Activated CD4-positive, alpha-beta T cell treated with anti-CD3 and anti-CD28 coated beads, Interleukin-2, Interleukin-4, amounts not matched to agents 100 ng/mL and 50 ng/mL, durations not matched to agents 16 hours and 8 hours (primary cell): ENCODE measurements around the gene TXNRD3.
"Not testable (repeated sequence)": the region's sequence is repeated elsewhere in the genome, so short reads cannot be mapped to it uniquely, and the experiment has no call there.

ENCODE experiments used
- DNase-seq: peaks from one replicate; pipeline ENCODE4 v3.0.0-alpha.2; 2020; ENCODE audit warnings: low spot score

Gene TXNRD3

DNA sequence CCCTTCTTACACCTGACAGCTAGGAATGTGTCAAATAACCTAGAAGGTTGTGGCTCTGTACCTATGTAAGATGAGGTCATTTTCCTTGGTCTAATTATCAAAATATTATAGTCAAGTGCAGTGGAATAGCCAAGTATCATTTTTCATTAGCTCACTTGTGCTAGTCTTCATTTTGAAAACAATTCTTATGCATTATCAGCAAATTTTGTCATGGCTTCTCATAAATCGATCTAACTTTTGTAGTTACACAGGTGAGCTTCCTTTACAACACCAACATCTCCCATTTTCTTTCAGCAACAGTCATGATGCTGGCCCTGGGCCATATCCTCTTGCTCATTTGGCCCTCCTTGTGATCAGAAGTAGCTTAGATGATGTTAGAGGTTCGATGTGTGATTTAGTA, 10.3 kb downstream of the TXNRD3 start:
- no peak for DNase-seq

DNA sequence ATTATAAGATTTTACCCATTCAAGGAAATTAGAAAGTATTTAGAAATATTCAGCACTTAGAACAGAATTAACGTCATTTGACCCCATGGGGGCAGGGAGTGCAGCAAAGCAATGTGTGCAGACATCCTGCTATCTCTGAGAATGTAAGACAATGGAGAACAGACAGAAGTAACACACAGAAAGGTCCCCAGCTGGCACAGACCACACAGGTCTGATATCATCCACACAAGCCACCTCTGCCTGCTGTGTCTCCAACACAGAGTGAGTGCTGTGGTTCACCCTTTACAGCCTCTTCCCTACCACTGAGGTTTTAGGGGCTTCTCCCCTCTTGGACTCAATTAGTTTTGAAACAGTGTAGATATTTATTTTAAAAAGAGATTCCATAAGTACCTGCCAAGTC, 16.1 kb downstream of the TXNRD3 start:
- no peak for DNase-seq

DNA sequence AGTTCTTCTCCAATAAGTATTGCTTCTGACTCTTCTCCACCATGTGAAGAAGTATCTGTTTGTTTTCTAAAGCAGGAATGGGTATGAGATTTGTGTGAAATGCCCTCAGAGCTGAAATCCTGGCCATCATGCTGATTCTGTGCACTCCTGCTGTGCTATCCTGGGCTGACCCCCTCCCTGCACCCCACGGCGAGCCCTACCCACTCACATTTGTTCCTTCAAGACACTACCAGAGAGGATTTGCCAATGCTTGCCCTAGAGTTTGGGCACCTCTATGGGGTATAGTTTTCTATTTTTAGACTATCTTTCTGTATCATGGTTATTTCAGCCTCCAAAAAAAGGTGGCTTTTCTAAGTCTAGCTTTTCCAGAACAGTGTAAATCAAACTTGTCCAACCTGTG, 18.5 kb downstream of the TXNRD3 start:
- DNase-seq, result no peak

DNA sequence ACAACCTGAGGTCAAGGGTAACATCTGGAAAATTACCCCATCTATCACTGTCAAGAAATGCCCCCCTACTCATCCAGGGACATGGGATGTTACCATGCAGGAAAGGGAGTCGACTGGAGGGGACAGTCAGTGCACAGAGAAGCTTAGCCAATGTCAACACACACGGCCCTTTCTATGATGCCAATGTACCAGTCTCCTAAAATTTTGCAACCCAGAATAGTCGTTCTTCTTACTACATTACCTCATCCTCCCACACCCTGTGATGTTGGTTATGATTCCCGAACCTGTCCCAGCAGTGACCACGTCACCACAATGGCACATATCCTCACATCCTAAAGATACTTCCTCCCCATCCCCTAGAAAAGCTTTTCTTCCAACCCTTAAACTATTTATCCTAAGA, 20.1 kb downstream of the TXNRD3 start:
- DNase-seq, result no peak

DNA sequence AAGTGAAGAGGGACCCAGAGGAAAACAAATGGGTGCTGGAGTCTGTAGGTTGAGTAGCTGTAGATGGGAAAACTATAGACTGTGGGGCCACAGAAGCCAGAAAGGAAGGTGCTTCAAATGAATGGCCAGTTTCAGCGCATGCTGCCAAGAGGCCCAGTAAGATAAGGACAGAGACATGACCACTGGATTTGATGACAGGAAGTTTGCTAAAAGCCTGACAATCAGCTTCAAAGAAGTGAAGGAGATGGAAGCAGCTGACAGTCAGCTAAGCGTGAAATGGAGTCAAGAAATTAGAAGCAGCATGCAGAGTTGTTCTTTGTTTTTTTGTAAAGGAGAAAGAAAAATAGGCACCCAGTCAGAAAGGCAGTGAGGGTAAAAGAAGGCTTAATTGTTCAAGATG, 24.9 kb downstream of the TXNRD3 start:
- DNase-seq, result no peak

DNA sequence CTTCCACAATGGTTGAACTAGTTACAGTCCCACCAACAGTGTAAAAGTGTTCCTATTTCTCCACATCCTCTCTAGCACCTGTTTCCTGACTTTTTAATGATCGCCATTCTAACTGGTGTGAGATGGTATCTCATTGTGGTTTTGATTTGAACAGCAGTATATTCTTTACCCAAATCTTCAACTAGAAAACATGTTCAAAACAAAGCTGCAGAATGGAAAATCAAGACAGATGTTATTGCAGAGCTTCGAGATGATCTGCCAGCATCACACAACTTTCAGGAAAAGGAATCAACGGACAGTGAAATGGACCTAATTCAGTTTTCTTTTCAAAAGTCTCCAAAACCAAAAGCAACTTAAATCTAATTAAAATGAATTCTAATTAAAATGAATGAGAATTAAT, 29.2 kb downstream of the TXNRD3 start:
- DNase-seq, result not testable (repeated sequence)

DNA sequence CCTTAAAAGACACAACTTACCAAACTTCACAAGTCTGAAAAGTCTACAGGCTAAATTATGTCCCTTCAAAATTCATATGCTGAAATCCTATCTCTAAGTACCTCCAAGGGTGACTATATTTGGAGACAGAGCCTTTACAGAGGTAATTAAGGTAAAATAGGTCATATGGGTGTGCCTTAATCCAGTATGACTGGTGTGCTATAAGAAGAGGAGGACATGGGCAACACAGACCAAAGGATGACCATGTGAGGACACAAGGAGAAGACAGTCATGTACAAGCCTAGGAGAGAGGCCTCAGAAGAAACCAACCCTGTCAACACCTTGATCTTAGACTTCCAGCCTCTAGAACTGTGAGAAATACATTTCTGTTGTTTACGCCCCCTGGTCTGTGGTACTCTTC, 32.2 kb downstream of the TXNRD3 start:
- no peak for DNase-seq

DNA sequence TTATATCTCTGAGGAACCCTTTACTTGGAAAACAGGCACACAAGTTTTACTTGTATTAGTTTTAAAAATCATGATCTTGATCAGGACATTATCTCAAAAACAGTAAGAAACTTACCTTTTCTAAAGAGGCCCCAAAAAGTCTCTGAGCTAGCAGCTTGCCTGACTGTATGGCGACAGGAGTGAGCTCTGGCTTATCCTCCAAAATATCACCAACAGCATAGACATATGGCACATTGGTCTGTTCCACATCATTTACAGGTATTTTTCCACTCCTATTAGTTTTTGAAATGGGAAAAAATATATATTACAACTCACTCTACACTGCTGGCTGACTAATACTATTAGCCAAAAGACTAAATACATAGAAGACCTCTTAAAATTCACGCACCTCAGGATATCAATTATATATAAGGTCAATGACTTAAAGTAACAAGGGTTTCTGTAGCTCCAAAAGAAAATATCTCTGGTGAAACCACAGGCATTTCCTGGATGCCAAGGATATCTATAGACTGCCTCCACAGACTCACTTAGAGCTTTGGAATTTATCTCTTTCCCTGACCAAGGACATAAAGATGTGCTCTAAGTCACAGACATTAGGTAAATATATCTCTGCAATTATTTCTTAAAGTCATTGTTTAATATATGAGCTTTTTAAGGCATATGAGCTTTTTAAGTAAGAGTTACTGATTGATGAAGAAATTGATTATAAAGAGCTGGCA, 33.1 kb downstream of the TXNRD3 start:
- no peak for DNase-seq

DNA sequence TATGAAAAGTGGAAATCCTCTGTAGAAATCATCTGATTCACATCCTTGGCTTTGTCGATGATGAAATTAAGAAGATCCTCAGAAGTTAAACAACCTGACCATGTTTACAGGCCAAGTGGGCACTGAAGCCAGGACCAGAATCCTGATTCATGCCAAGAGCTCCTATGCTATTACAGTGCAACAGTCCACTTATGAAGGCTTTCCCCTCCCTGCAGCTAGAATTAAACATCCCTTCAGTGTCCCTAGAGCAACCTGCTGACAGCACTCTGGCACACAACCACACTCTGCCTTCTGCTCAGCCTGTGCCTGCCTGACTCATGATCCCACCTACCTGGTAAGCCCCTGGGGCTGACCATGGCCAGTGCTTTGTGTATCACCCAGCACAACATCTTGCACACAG, 33.8 kb downstream of the TXNRD3 start:
- DNase-seq, result no peak

DNA sequence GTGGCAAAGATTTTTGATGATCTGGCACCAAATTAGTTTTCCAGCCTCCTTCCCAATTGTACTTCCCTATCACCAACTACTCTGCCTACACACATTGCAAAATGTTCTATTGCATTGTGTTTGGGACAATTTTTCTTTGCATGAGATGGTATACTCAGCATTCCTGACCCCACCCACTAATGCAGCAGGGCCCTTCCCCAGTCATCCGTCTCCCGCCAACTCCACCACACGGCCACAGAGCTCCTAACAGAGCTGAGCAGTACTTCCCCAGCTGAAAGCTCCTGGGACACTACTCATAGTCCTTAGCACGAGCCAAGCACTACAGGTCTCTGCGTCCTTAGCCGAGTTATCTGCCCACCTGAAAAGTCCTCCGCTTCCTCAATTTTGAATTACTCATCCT, 34.2 kb downstream of the TXNRD3 start:
- DNase-seq, result no peak

DNA sequence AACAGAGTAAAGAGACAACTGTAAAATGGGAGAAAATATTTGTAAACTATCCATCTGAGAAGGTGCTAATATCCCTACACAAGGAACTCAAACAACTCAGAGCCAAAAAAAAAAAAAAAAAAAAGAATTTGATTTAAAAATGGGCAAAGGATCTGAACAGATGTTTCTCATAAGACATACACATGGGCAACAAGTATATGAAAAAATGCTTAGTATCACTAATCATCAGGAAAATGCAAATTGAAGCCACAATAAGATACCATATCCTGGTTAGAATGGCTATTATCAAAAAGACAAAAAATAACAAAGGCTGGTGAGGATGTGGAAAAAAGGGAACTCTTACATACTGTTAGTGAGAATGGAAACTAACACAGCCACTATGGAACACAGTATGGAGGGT, 36.2 kb downstream of the TXNRD3 start:
- DNase-seq, result no peak

DNA sequence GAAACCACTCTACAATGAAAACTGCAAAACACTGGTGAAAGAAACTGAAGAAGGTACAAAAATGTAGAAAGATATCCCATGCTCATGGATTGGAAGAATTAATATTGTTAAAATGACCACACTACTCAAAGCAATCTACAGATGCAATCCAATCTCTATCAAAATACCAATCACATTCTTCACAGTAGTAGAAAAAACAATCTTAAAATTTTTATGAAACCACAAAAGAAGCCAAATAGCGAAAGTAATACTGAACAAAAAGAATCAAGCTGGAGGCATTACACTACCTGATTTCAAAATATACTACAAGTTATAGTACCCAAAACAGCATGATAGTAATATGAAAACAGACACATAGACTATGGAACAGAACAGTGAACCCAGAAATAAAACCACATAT, 36.9 kb downstream of the TXNRD3 start:
- no peak for DNase-seq

DNA sequence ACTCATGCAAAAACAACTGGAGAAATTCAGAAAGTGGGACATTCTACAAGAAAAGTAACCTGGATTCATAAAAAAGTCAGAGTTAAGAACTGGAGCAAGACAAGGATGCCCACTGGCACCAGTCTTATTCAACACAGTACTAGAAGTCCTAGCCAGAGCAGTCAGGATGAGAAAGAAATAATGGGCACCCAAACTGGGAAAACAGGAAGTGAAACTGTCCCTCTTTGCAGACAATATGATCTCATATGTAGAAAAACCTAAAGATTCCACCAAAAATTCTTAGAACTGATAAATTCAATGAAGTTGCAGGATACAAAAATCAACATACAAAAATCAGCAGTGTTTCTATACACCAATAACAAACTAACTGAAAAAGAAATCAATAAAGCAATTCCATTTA, 37.4 kb downstream of the TXNRD3 start:
- no peak for DNase-seq

DNA sequence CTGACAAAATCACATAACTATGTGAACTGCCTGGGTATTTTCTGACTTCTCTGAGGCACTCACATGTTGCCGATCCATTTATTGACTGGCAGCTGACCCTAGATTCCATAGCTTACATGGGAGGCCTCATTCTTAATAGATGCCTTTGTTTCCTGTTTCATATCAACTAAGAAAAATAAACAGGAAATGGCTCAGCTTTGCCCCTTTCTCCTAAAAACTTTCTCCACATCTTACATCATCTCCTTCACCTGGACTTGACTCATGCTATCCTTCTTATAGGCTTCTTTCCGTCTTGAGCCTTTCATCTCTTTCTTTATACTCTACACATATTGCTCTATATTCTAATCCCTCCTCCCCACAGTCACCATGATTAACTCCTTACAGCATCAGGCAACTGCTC, 38.0 kb downstream of the TXNRD3 start:
- no peak for DNase-seq

DNA sequence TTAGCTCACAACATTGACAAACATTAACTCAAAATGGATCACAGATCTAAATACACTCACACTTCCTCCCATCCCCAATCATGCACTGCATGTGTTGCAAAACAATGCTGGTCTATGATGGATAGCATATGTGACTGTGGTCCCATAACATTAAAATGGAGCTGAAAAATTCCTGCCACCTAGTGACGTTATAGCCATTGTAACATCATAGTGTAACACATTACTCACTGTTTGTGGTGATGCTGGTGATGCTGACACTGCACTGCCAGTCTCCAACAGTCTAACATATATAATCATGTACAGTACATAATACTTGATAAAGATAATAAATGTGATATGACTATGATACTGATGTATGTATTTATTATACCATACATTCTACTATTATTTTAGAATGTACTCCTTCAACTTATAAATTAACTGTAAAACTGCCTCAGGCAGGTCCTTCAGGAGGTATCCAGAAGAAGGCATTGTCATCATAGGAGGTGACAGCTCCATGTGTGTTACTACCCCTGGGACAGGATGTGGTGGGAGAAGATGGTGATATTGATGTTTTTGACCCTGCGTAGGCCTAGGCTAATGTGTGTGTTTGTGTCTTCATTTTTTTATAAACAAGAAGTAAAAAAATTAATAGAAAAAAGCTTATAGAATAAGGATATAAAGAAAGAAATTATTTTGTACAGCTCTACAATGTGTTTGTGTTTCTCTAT, 41.3 kb downstream of the TXNRD3 start:
- peak; percentile 9 for DNase-seq

DNA sequence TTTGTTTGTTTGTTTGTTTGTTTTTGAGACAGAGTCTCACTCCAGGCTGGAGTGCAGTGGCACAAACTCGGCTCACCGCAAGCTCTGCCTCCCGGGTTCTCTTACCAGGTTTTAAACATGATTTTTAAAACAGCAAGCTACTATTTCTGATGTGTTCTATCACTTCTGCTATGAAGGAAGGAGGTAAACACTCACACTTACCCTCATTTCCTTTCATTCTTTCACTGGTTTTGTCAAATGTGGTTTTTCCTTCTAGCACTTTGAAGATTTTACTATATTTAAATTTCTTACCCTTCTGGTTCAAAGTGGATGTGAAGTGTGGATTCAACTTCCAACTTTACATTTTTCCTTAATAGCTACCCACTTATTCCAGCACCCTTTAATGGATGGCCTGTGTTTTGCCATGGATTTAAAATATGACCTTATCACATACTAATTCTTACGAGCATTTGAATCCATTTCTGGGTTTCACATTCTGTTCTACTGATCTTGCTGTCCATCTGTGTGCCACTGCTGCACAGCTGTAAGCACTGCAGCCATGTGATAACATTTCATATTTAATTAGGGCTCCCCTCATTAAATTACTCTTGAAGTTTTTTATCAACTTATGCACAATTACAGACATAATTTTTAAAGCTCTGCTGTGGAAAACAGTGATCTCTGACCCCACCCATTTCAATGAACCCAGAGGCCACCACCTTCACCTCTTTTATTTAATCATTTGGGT, 42.3 kb downstream of the TXNRD3 start:
- no peak for DNase-seq

DNA sequence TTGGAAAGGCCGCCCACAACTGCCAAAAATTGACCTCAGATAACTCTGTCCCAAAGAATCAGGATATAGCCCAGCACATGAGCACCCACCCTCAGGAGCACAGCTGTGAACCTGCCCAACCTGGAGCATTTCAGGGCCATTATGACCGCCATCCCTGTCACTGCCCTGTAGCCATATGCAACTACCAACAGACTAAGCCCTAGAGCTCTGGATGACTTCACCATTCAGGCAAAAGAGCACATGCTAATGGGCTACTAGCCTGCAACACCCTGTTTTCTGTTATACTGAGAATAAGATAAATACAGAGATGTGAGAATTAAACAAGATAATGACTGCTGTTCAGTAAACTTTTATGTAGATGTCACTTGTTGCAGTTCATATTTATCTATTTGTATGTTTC, 45.0 kb downstream of the TXNRD3 start:
- DNase-seq, result no peak

DNA sequence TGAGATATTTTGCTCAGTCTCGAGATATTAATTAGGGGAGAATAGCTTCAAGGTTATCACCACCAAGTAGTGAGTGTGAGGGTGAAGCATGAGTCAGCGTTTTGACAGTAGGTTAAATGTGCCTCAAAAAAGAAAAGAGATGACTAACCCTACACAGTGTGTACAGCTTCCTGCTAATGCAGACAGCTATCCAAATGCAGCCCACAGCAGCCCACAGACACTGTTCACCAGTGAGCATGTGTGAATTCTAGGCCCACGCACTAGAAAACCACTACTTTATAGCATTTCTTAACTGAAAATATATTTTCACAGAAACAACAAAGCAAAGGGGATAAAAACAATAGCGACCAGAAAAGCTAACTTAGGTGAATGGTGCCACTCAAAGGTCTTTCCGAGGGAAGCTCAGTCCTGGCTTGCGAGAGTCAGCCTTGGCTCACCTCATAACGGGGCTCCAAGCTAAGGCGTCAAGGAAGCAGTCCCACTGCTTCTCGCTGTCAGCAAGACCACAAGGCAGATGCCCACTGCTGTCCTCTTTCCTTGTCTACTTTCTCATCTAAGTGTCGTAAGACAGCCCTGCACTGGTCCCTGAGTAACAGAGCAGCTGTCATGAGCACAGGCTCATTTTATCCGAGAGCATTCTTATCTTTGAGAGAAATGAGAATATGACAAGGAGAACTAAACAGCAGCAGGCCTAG, 47.6 kb downstream of the TXNRD3 start:
- peak; percentile 71 for DNase-seq

DNA sequence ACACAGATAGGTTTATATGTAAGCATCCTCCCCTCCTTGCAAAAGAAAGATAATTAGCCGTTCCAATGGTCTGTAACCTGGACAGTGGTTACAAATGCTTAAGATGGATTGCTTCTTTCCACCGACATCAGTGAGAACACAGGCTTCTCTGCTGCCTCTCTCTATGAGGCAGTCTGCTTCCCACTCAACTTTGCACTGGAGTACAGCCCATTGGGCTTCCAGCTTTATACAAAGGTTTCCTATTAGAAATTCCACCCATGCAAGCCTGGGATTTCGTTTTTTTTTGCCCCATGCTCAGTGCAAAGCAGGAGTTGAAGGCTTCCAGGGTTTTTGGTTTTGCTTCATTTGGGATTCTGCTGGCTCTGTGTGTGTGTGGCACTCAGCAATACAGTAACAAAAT, 48.9 kb downstream of the TXNRD3 start:
- DNase-seq, result no peak

DNA sequence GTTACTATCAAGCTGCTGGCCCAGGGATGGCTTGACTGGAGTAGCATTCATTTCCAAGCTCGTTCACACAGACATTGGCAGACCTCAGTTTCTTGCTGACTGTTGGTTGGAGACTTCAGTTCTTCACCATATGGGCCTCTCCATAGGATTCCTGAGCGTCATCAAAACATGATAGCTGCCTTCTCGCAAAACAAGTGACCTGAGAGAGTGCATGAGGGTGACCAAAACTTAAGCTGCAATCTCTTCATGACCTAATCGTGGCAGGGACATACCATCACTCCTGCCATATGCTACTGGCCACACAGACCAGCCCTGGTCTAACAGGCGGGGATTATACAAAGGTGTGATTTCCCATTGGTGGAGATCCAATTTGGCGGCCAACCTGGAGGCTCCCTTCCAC, 50.2 kb downstream of the TXNRD3 start:
- DNase-seq, result no peak

DNA sequence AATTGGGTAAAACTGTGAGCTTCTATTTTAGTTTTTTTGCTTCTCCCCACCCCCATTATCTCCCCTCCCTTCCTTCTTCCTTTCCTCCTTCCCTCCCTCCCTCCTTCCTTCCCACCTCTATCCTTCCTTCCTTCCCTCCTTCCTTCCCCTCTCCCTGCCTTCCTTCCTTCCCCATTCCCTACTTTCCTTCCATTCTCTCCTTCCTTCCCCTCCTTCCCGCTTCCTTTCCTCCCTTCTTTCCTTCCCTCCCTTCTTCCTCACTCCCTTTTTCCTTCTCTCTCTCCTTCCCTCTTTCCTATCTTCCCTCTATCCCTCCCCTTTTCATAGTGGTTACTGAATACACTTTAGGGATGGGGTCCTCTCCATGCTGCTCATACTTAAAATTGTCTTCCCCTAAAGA, 55.8 kb downstream of the TXNRD3 start:
- no peak for DNase-seq

DNA sequence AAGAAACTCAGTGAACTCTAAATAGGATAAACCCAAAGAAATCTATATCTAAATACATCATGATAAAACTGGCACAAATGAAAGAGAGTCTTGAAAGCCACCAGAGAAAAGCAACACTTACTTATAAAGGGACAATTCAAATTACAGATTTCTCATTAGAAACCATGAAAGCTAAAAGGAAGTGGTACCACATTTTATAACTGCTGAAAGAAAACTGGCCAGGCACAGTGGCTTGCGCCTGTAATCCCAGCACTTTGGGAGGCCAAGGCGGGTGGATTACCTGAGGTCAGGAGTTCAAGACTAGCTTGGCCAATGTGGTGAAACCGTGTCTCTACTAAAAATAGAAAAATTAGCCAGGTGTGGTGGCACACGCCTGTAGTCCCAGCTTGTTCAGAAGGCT, 59.4 kb downstream of the TXNRD3 start:
- not testable (repeated sequence) for DNase-seq

DNA sequence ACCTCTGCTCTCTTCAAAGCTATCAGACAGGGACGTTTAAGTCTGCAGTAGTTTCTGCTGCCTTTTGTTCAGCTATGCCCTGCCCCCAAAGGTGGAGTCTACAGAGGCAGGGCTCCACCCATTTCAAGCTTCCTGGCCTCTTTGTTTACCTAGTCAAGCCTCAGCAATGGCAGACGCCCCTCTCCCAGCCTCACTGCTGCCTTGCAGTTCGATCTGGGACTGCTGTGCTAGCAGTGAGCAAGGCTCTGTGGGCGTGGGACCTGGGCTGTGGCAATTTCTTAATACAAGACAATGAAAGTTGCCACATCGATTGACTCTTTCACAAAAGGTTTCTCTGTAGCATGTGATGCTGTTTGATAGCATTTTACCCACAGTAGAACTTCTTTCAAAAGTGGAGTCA, 63.4 kb downstream of the TXNRD3 start:
- DNase-seq, result not testable (repeated sequence)
